ENCODE data around the gene YJU2. TPM values are rescaled to one million over a fixed set of nuclear protein-coding genes. Genes with fewer than 3 reads are reported as not detected.
"Not testable (repeated sequence)": the region's sequence is repeated elsewhere in the genome, so short reads cannot be mapped to it uniquely, and the experiment has no call there.

YJU2 gene
- total RNA-seq, 2 experiments from 2014 or later: 24.8 to 25.5 TPM

DNA sequence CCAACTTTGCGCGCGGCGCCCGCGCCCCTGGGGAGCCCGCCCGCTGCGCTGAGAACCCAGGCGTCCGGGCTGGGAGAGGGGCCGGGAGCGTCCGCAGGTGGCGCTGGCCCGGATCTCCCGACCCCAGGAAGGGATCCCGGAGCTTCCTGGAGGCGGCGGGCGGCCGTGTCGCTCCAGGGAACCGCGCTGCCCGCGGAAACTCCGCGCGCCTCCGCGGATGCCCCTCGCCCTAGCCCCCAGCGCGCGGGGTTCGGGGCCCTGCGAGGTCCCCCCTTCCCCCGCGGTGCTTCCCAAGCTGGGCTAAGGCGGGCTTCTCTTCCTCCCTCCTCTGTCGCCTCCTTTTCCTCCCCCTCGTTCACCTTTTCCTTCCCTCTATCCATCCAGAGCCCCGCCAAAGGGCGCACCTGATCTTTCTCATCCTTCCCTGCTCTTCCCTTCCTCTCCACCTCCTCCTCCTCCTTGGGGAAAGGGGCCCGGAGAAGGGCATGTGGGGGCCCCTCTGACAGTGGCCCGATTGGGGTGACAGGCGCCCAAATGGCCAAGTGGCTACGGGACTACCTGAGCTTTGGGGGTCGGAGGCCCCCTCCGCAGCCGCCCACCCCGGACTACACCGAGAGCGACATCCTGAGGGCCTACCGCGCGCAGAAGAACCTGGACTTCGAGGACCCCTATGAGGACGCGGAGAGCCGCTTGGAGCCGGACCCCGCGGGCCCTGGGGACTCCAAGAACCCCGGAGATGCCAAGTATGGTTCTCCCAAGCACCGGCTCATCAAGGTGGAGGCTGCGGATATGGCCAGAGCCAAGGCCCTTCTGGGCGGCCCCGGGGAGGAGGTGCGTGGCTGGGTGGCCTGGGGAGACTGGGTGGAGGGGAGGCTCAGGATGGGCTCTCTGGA is 32.9 kb downstream of the YJU2 start:
- ChIA-PET CTCF (interaction anchor here (5.9 kb wide), 1 partner anchor 12 kb away, joined by 21 read pairs; no protein-coding TSS in a partner anchor), POLR2A (no interaction called here)
- H3K36me3 Mint-ChIP-seq (ENCODE audit: low read depth): no peaks in the 10 kb centered on the region
- DNase-seq: no peak
- no peak overlapping the region for H3K4me3 Mint-ChIP-seq
- no peaks in the 10 kb centered on the region for H3K9me3 Mint-ChIP-seq
- H3K27me3 Mint-ChIP-seq: peaks cover 27% of the 10 kb centered on the region
- H3K4me1 Mint-ChIP-seq: peaks cover 4% of the 10 kb centered on the region
- no peak overlapping the region for H3K27ac Mint-ChIP-seq

DNA sequence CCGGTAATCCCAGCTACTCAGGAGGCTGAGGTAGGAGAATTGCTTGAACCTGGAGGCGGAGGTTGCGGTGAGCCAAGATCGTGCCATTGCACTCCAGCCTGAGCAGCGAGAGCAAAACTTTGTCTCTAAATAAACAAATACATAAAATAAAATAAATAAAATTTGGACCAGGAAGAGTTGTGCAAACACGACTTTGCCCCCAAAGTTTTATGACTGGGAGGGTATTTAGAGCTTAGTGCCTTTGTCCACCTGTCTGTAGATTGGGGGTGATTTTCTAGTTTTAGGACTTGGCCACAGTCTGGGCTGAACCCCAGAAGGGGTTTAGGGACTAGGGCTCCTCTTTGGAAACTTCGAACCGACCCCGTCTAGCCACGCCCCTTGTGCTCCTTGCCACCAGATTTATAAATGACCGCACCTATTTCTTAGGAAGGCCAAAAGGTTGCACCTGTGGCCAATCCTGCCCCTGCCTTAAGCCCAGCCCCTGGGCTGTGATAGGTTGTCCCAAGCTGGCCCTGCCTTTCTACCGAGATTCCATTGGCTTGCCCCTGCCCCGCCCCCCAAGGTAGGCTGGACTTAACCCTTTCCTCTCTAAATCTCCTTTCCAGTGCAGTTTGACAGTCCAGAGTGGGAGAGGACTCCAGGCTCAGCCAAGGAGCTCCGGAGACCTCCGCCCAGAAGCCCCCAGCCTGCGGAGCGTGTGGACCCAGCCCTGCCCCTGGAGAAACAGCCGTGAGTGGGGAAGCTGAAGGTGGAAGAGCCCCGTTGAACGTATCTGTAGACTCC is 37.5 kb downstream of the YJU2 start:
- Mint-ChIP-seq H3K4me3 (no peak overlapping the region), H3K9me3 (no peaks in the 10 kb centered on the region), H3K36me3 (ENCODE audit: low read depth) (no peaks in the 10 kb centered on the region), H3K27ac (no peak overlapping the region), H3K4me1 (peaks cover 7% of the 10 kb centered on the region), H3K27me3 (peaks cover 17% of the 10 kb centered on the region)
- POLR2A ChIA-PET: no interaction called here
- no peak for DNase-seq
- CTCF ChIA-PET: no interaction called here

DNA sequence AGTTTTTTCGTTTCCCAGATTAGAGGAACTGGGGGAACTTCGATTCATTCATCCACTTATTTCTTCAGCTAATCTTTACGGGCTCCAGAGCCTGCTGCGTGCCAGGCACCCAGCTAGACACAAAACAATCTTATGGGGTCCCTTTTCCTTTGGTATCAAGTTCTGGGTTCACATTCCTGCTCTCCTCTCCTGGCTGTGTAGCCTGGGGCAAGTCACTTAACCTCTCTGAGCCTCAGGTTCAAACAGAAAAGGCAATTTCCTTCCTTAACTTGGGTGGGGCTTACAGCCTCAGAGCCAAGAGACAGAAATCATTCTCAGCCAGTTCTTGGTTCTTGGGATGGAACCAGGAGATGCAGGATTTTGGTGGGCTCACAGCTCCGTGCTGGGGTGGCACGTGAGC is 38.1 kb downstream of the YJU2 start:
- H3K4me3 Mint-ChIP-seq: no peak overlapping the region
- H3K27me3 Mint-ChIP-seq: peaks cover 14% of the 10 kb centered on the region
- H3K4me1 Mint-ChIP-seq: peaks cover 5% of the 10 kb centered on the region
- H3K9me3 Mint-ChIP-seq: no peaks in the 10 kb centered on the region
- H3K27ac Mint-ChIP-seq: no peak overlapping the region
- CTCF ChIA-PET: no interaction called here
- POLR2A ChIA-PET: no interaction called here
- no peak for DNase-seq
- no peaks in the 10 kb centered on the region for H3K36me3 Mint-ChIP-seq (ENCODE audit: low read depth)

DNA sequence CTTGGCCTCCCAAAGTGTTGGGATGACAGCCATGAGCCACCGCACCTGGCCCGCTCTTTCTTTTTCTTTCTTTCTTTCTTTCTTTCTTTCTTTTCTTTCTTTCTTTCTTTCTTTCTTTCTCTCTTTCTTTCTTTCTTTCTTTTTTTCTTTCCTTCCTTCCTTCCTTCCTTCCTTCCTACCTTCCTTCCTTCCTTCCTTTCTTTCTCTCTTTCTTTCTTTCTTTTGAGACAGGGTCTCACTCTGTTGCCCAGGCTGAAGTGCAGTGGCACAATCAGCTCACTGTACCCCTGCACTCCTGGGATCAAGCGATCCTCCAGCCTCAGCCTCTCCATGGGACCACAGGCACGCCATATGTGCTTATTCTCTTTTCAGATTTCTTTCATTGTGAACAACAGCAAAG is 39.3 kb downstream of the YJU2 start:
- H3K27me3 Mint-ChIP-seq; H3K36me3 Mint-ChIP-seq (ENCODE audit: low read depth); H3K9me3 Mint-ChIP-seq; DNase-seq; H3K4me1 Mint-ChIP-seq; CTCF ChIA-PET; H3K4me3 Mint-ChIP-seq; H3K27ac Mint-ChIP-seq: not testable (repeated sequence)
- POLR2A ChIA-PET: interaction anchor here (0.7 kb wide), 1 partner anchor 59 kb away, joined by 6 read pairs; no protein-coding TSS in a partner anchor

- ChIA-PET POLR2A (no interaction called here), CTCF (no interaction called here)
- no peak overlapping the region for H3K27ac Mint-ChIP-seq
- H3K9me3 Mint-ChIP-seq: no peaks in the 10 kb centered on the region
- H3K36me3 Mint-ChIP-seq (ENCODE audit: low read depth): no peaks in the 10 kb centered on the region
- peaks cover 5% of the 10 kb centered on the region for H3K4me1 Mint-ChIP-seq
- H3K4me3 Mint-ChIP-seq: no peak overlapping the region
- no peak for DNase-seq
- H3K27me3 Mint-ChIP-seq: no peaks in the 10 kb centered on the region
These were observed 41.4 kb downstream of the YJU2 start for GRCh38 chr19:4288091-4288777.

DNA sequence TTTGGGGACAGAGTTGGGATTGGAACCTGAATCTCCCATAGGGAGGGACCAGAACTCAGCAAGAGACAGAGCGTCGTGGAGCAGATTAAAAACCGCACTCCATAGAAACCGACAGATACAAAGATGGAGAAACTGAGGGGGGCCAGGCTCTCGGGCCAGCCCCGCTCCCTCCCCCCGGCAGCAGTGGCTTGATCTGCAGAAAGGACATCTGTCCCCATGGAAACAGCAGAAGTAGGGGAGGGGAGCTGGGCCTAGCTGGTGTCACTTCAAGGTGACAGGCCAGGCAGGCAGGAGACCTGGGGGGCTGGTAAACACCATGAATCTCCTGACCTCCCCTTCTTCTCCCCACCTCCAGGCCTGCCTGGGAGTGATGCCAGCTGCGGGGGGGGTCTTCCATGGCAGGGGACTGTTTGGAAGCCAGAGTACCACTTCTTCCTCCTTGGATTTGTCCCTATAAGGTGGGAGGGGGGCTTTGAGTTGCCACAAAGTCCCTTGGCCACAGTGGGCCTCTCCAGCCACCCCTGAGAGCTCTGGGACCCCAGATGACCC is 44.4 kb downstream of the YJU2 start:
- CTCF ChIA-PET: no interaction called here
- H3K27me3 Mint-ChIP-seq: no peaks in the 10 kb centered on the region

GRCh38 chr19:4292515-4292914 is 45.6 kb downstream of the YJU2 start:
- ChIA-PET CTCF (no interaction called here), POLR2A (no interaction called here)
- Mint-ChIP-seq H3K9me3 (no peaks in the 10 kb centered on the region), H3K4me1 (no peaks in the 10 kb centered on the region), H3K27ac (no peak overlapping the region), H3K36me3 (ENCODE audit: low read depth) (no peaks in the 10 kb centered on the region), H3K27me3 (no peaks in the 10 kb centered on the region), H3K4me3 (no peak overlapping the region)
- no peak for DNase-seq

More for the DNA sequence above, 44.4 kb downstream of the YJU2 start:
- no peak overlapping the region for H3K27ac Mint-ChIP-seq
- no peaks in the 10 kb centered on the region for H3K4me1 Mint-ChIP-seq
- H3K9me3 Mint-ChIP-seq: no peaks in the 10 kb centered on the region
- POLR2A ChIA-PET: no interaction called here
- DNase-seq: no peak
- no peaks in the 10 kb centered on the region for H3K36me3 Mint-ChIP-seq (ENCODE audit: low read depth)
- H3K4me3 Mint-ChIP-seq: no peak overlapping the region

GRCh38 chr19:4294389-4294788 is 47.5 kb downstream of the YJU2 start:
- Mint-ChIP-seq H3K9me3 (no peaks in the 10 kb centered on the region), H3K36me3 (ENCODE audit: low read depth) (no peaks in the 10 kb centered on the region), H3K27me3 (no peaks in the 10 kb centered on the region), H3K4me1 (peaks cover 11% of the 10 kb centered on the region), H3K4me3 (no peak overlapping the region), H3K27ac (no peak overlapping the region)
- ChIA-PET CTCF (interaction anchor here (1.2 to 1.8 kb wide), 3 partner anchors 27 to 106 kb away, joined by 3 to 4 read pairs (median 4); partner anchors contain the start of gene SH3GL1), POLR2A (no interaction called here)
- no peak for DNase-seq

GRCh38 chr19:4295972-4296771 is 49.3 kb downstream of the YJU2 start:
- POLR2A ChIA-PET: no interaction called here
- no peak overlapping the region for H3K27ac Mint-ChIP-seq
- no peaks in the 10 kb centered on the region for H3K9me3 Mint-ChIP-seq
- no peak overlapping the region for H3K4me3 Mint-ChIP-seq
- H3K27me3 Mint-ChIP-seq: no peaks in the 10 kb centered on the region
- no peak for DNase-seq
- CTCF ChIA-PET: interaction anchor here (0.9 to 1.6 kb wide), 5 partner anchors 10 to 104 kb away, joined by 3 to 6 read pairs (median 4); partner anchors contain the start of gene SH3GL1
- H3K36me3 Mint-ChIP-seq (ENCODE audit: low read depth): peaks cover 3% of the 10 kb centered on the region
- peaks cover 19% of the 10 kb centered on the region for H3K4me1 Mint-ChIP-seq

DNA sequence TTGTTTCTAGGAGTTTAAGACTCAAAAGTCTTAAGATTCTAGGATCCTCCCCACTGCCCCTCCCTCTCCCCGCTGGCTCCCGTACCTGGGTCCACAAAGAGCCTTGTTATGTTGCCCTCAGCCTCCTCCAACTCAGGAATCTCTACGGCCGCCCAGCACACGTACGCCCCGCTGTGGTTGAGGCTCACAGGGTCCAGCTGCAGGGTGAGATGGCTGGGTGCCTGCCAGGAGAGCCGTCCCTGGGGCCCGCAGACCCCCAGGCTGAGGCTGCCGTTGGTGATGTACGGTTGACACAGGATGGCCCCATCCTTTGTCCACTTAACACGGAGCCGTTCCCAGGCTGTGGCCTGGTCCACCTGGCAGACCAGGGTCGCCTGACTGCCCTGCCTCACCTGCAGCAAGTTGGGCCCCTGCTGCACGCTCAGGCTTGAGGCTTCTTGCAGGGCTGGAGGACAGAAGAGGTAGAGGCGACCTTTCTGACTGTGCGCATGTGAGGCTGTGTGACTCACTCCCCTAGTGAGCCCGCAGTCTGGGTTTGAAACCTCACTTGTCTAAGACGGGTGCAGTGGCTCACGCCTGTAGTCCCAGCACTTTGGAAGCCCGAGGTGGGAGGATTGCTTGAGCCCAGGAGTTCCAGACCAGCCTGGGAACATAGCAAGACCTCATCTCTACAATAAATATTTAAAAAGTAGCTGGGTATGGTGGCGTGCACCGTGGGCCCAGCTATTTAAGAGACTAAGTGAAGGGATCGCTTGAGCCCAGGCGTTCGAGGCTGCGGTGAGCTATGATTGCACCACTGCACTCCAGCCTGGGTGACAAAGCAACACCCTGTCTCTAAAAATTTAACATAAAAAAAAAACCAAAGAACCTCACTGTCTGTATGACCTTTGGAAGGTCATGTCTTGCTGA is 51.3 kb downstream of the YJU2 start:
- POLR2A ChIA-PET: interaction anchor here (0.9 kb wide), 1 partner anchor 51 kb away, joined by 6 read pairs; the partner anchor contains the start of gene YJU2
- Mint-ChIP-seq H3K4me1 (peaks cover 35% of the 10 kb centered on the region), H3K9me3 (no peaks in the 10 kb centered on the region), H3K27ac (peak overlapping the region; percentile 33), H3K4me3 (no peak overlapping the region), H3K27me3 (no peaks in the 10 kb centered on the region), H3K36me3 (ENCODE audit: low read depth) (peaks cover 3% of the 10 kb centered on the region)
- DNase-seq: no peak
- CTCF ChIA-PET: interaction anchor here (0.6 to 1.3 kb wide), 4 partner anchors 21 to 402 kb away, joined by 3 read pairs; partner anchors contain the start of gene SH3GL1
